ENCODE data around the gene GMPPA.

GMPPA gene

GRCh38 chr2:219486380-219486959, 12.2 kb upstream of the GMPPA start:
- DNase-seq = no peak

DNA sequence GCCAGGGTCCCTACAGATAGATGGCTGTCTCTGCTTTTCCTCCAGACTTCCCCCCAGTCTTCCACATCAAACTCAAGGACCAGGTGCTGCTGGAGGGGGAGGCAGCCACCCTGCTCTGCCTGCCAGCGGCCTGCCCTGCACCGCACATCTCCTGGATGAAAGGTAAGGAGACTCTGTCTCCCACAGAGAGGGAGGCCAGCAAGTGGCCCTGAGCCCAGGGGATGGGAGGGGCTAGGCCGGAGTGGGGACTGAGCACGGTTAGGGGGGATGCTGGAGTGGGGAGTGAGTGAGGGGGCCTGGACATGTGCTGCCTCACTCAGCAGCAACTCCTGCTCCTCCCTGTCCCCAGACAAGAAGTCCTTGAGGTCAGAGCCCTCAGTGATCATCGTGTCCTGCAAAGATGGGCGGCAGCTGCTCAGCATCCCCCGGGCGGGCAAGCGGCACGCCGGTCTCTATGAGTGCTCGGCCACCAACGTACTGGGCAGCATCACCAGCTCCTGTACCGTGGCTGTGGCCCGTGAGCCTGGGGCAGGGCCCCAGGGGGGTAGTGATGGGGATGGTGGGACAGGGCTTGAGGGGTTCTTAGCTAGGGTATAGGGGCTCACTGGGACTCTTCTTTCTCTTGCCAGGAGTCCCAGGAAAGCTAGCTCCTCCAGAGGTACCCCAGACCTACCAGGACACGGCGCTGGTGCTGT, 10.4 kb upstream of the GMPPA start:
- no peak for DNase-seq

DNA sequence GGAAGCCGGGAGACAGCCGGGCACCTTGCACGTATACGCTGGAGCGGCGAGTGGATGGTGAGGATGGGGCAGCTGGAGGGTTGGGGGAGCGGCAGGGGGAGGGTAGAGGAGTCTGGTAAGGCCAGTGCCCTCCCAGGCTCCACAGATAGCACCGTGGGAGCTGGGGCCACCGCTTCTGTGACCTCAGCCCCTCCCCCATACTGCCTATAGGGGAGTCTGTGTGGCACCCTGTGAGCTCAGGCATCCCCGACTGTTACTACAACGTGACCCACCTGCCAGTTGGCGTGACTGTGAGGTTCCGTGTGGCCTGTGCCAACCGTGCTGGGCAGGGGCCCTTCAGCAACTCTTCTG, 9.9 kb upstream of the GMPPA start:
- no peak for DNase-seq

DNA sequence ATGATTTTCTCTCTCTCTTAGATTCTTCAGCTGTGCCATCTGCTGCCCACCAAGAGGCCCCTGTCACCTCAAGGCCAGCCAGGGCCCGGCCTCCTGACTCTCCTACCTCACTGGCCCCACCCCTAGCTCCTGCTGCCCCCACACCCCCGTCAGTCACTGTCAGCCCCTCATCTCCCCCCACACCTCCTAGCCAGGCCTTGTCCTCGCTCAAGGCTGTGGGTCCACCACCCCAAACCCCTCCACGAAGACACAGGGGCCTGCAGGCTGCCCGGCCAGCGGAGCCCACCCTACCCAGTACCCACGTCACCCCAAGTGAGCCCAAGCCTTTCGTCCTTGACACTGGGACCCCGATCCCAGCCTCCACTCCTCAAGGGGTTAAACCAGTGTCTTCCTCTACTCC, 9.4 kb upstream of the GMPPA start:
- DNase-seq = no peak

DNA sequence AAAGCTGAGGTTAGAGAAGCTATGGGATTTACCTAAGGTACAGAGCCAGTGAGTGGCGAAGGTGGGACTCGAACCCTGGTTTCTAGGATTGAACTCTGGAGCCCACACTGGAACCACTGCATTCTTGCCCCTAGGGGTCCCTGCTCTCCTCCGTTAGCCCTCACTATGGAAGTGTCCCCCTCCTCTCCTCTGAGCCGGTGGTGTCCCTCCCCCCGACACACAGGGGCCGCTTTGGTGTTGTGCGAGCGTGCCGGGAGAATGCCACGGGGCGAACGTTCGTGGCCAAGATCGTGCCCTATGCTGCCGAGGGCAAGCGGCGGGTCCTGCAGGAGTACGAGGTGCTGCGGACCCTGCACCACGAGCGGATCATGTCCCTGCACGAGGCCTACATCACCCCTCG, 8.5 kb upstream of the GMPPA start:
- DNase-seq = no peak

DNA sequence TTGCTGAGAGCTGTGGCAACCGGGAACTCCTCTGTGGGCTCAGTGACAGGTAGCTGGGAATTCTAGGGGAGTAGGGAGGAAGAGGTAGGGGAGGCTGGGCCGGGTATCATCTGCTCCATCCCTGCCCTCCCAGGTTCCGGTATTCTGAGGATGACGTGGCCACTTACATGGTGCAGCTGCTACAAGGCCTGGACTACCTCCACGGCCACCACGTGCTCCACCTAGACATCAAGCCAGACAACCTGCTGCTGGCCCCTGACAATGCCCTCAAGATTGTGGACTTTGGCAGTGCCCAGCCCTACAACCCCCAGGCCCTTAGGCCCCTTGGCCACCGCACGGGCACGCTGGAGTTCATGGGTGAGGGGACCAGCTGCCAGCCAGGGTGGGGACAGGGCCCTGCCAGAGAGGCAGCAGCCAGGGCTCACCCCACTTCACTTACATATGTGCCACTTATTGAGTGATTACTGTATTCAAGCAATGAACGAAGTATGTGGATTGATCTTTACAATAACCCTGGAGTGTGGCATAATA, 8.0 kb upstream of the GMPPA start:
- DNase-seq = no peak

GRCh38 chr2:219491278-219491963, 7.3 kb upstream of the GMPPA start:
- no peak for DNase-seq

DNA sequence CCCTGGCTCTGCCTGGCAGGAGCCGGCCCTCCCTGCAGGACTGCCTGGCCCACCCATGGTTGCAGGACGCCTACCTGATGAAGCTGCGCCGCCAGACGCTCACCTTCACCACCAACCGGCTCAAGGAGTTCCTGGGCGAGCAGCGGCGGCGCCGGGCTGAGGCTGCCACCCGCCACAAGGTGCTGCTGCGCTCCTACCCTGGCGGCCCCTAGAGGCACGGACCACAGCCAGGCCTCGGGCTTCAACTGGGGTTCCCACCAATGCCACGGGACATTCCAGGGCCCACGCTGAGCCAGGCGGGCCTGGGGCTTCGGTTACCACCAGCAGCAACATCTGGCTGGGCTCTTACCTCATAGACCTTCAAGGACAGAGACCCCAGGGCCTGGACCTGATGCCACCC, 6.1 kb upstream of the GMPPA start:
- DNase-seq = no peak

DNA sequence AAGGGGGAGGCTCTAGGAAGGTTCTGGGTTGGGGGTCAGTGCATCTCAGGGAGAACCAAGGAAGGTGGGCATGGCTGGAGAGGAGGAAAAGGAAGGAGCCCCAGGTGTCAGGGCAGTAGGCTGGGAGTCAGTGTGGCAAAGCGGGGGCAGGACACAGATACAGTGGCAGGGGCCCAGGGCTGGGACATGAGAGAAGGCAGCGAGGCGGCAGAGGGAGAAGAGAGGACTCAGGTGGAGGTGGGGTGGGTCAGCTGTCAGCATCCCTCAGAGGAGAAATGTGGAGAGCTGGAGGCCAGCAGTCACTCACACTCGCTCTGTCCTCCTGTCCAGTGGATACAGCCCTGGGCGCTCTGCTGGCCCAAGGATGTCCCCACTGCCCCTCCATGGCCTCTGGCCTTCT, 5.6 kb upstream of the GMPPA start:
- no peak for DNase-seq

GRCh38 chr2:219494952-219495530, 3.6 kb upstream of the GMPPA start:
- DNase-seq = no peak

GRCh38 chr2:219495531-219496122, 3.1 kb upstream of the GMPPA start:
- peak; percentile 15 to 49 for DNase-seq

GRCh38 chr2:219496247-219496824, 2.4 kb upstream of the GMPPA start:
- no peak for DNase-seq

GRCh38 chr2:219496825-219497494, 1.7 kb upstream of the GMPPA start:
- DNase-seq = no peak

GRCh38 chr2:219497495-219498279, 1.0 kb upstream of the GMPPA start:
- DNase-seq = peak in 1 of 2 donors; percentile 69

DNA sequence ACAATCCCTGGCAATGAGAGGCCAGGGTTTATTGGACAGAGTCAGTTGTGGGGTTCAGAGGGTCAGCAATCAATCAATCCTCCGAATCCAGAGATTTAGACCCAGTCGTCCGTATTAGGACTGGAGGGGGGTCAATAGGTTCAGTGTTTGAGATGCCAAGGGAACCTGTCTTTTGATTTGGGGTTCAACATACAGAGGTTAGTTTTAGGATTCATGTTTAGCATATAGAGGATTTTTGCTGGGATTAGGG, 292 bp downstream of the GMPPA start:
- no peak for DNase-seq

GRCh38 chr2:219499555-219499954, 864 bp downstream of the GMPPA start:
- no peak for DNase-seq

DNA sequence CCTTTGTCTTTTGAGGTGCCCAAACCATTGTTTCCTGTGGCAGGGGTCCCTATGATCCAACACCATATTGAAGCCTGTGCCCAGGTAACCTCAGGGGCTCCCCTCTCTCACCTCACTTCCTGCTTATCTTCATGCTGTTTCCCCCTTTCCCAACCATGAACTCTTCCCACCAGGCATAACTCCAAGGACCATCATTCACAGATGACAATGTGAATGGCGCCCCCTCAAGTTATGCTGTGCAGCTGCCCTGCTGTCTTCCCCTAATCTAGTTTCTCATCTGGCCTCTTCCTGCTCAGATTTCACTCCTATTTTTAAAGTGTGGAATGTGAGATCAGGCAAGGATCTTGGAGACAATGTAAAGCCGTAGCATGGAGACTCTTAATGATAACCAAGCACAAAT, 1.4 kb downstream of the GMPPA start:
- DNase-seq = no peak

- no peak for DNase-seq
Measured at GRCh38 chr2:219501849-219502248, 3.2 kb downstream of the GMPPA start.

GRCh38 chr2:219502618-219503017, 3.9 kb downstream of the GMPPA start:
- no peak for DNase-seq

DNA sequence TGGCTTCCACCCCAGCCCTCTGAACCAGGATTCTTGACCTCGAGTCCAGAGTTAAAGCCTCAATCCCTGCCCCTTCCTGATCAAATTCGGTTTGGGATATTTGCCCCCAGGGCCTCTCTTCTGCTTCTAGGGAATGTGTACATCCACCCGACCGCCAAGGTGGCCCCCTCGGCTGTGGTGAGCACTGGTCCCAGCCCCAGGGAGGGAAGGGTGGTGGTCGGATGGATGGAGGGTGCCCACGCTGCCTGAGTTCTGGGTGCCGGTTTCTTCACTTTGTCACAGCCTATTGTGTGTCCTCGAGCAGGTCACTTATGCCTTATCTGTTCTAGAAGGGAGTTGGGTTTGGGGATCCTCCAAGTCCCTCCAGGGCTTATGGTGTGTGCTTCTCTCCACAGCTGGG, 6.9 kb downstream of the GMPPA start:
- no peak for DNase-seq

DNA sequence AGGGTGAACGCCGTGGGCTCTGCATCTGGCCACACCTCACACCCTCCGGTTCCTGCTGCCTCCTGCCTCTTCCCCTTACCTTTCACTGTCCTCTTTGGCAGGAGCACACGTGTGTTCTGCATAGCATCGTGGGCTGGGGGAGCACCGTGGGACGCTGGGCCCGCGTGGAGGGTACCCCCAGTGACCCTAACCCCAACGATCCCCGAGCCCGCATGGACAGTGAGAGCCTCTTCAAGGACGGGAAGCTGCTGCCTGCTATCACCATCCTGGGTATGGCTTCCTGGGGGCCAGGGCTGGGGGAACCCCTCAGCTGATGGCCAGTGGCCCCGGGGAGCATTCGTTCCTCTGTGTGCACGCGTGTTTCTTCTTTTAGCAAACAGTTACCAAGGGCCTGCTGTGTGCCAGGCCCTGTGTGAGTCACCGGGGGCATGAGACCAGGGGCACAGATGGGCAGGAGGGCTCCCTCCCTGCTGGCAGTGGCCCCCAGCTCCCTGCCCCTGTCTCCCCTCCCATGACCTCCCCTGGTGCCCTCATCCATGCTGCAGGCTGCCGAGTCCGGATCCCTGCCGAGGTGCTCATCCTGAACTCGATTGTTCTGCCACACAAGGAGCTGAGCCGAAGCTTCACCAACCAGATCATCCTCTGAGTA, 7.6 kb downstream of the GMPPA start:
- no peak for DNase-seq
